ENCODE results near the gene DNAI4.

Gene DNAI4

GRCh38 chr1:66774438-66774837 lies 150.2 kb downstream of the DNAI4 start:
- no peak for DNase-seq (ENCODE audit: low spot score)
- in situ Hi-C loops (cut with MboI; ENCODE audit: low sequenced_read_pairs, unreplicated experiment): loop anchor here (10.0 to 25.0 kb wide), 2 partner anchors 370 to 713 kb away; no protein-coding TSS in a partner anchor
- TF ChIP-seq CTCF (IDR thresholded peaks at IDR 0.05; ENCODE audit: borderline replicate concordance, control extremely low read depth, extremely low read depth, insufficient read depth, missing control alignments): no peak

- DNase-seq (ENCODE audit: low spot score): no peak
- no peak for TF ChIP-seq CTCF (IDR thresholded peaks at IDR 0.05; ENCODE audit: borderline replicate concordance, control extremely low read depth, extremely low read depth, insufficient read depth, missing control alignments)
- in situ Hi-C loops (cut with MboI; ENCODE audit: low sequenced_read_pairs, unreplicated experiment): loop anchor here (10.0 to 25.0 kb wide), 2 partner anchors 372 to 714 kb away; no protein-coding TSS in a partner anchor
Observed at GRCh38 chr1:66773227-66773626, 151.4 kb downstream of the DNAI4 start.

- DNase-seq (ENCODE audit: low spot score): no peak
- in situ Hi-C loops (cut with MboI; ENCODE audit: low sequenced_read_pairs, unreplicated experiment): loop anchor here (10.0 to 25.0 kb wide), 2 partner anchors 374 to 717 kb away; no protein-coding TSS in a partner anchor
- TF ChIP-seq CTCF (IDR thresholded peaks at IDR 0.05; ENCODE audit: borderline replicate concordance, control extremely low read depth, extremely low read depth, insufficient read depth, missing control alignments): no peak
Observed at GRCh38 chr1:66770694-66771093, 154.0 kb downstream of the DNAI4 start.

- DNase-seq (ENCODE audit: low spot score): no peak
- no peak for TF ChIP-seq CTCF (IDR thresholded peaks at IDR 0.05; ENCODE audit: borderline replicate concordance, control extremely low read depth, extremely low read depth, insufficient read depth, missing control alignments)
- in situ Hi-C loops (cut with MboI; ENCODE audit: low sequenced_read_pairs, unreplicated experiment): loop anchor here (10.0 to 25.0 kb wide), 2 partner anchors 375 to 717 kb away; no protein-coding TSS in a partner anchor
Observed at GRCh38 chr1:66770240-66770639, 154.4 kb downstream of the DNAI4 start.

- TF ChIP-seq CTCF (IDR thresholded peaks at IDR 0.05; ENCODE audit: borderline replicate concordance, control extremely low read depth, extremely low read depth, insufficient read depth, missing control alignments): no peak
- in situ Hi-C loops (cut with MboI; ENCODE audit: low sequenced_read_pairs, unreplicated experiment): loop anchor here (10.0 to 25.0 kb wide), 2 partner anchors 375 to 718 kb away; no protein-coding TSS in a partner anchor
- DNase-seq (ENCODE audit: low spot score): no peak
Observed at GRCh38 chr1:66769512-66770229, 155.0 kb downstream of the DNAI4 start.

- in situ Hi-C loops (cut with MboI; ENCODE audit: low sequenced_read_pairs, unreplicated experiment): loop anchor here (25.0 kb wide), 1 partner anchor 718 kb away; no protein-coding TSS in a partner anchor
- DNase-seq (ENCODE audit: low spot score): no peak
- no peak for TF ChIP-seq CTCF (IDR thresholded peaks at IDR 0.05; ENCODE audit: borderline replicate concordance, control extremely low read depth, extremely low read depth, insufficient read depth, missing control alignments)
Observed at GRCh38 chr1:66768965-66769364, 155.7 kb downstream of the DNAI4 start.
